A549 treated with AZD9567 at 1 μM for 4 hours (cell line): Measurements from ENCODE around the gene STRA6. TPM values are rescaled to one million over a fixed set of nuclear protein-coding genes. Genes with fewer than 3 reads are reported as not detected.

Experiments
- total RNA-seq: library from RNA; stranded (reverse); fragments of 200-300 nt; extraction: Qiagen RNA extraction; gene quantifications from 5 replicates; pipeline ENCODE4 v1.2.3, GENCODE V29; 2022; ENCODE audit not compliant: insufficient read depth

Gene STRA6, protein sequence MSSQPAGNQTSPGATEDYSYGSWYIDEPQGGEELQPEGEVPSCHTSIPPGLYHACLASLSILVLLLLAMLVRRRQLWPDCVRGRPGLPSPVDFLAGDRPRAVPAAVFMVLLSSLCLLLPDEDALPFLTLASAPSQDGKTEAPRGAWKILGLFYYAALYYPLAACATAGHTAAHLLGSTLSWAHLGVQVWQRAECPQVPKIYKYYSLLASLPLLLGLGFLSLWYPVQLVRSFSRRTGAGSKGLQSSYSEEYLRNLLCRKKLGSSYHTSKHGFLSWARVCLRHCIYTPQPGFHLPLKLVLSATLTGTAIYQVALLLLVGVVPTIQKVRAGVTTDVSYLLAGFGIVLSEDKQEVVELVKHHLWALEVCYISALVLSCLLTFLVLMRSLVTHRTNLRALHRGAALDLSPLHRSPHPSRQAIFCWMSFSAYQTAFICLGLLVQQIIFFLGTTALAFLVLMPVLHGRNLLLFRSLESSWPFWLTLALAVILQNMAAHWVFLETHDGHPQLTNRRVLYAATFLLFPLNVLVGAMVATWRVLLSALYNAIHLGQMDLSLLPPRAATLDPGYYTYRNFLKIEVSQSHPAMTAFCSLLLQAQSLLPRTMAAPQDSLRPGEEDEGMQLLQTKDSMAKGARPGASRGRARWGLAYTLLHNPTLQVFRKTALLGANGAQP
- total RNA-seq = 42.5 to 78.6 TPM (median 70.4 TPM) in 5 replicates

DNA sequence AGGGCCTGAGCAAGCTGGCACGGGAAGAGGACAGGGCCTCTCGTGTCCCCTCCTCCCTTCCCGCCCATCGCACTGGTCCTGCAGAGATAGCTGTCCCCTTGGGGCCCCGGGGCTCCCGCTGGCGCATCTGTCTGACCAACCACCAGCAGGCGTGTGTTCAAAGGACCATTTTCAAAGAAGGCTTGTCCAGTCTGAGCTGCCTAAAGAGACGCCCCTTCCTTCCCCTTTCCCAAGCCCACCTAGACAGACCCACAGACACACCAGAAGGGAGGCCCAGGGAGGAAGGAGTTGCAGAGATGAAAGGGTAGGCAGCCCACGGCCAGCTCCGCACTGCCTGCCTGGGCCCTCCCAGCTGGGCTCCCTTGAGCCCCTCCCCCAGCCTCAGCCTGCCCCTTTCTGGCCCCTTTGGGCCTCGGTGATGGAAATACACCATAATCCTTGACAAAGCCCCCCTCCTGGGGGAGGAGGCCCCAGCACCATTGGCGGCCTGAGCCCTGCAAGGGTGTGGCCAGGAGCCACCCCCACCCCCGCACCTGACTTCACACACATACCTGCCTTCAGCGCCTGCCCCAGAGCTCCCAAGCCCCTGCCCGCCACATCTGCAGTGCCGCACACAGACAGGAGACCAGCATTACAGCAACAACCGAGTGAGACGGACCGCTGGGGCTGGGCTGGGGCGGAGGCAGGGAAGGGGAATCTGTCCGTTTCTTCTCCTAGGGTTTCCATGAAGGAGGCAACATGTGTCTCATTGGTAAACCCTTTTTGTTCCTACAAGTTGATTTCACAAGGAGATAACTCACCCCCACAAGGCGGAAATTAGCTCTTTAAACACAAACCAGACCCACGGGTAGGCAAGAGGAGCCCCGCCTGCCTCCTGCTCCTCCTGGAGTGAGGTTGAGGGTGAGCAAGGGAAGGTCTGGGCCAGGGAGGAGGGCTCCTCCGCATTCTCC, at the start of gene STRA6:
Gene STRA6, minus strand, starts transcription at position 336 of the 950 bp plus-strand sequence. CDS start 520 bp downstream, outside the sequence.

GRCh38 chr15:74235962-74236361, 33.4 kb upstream of the STRA6 start, which contains the start of gene CCDC33:
TSS of gene CCDC33 (plus strand) at chr15:74236326. CDS start at chr15:74236720, 394 bp downstream.

GRCh38 chr15:74173380-74174218, 29.0 kb downstream of the STRA6 start, which contains the start of gene ISLR:
TSS of gene ISLR (plus strand) at chr15:74173710. CDS start at chr15:74174859, 1,149 bp downstream.

DNA sequence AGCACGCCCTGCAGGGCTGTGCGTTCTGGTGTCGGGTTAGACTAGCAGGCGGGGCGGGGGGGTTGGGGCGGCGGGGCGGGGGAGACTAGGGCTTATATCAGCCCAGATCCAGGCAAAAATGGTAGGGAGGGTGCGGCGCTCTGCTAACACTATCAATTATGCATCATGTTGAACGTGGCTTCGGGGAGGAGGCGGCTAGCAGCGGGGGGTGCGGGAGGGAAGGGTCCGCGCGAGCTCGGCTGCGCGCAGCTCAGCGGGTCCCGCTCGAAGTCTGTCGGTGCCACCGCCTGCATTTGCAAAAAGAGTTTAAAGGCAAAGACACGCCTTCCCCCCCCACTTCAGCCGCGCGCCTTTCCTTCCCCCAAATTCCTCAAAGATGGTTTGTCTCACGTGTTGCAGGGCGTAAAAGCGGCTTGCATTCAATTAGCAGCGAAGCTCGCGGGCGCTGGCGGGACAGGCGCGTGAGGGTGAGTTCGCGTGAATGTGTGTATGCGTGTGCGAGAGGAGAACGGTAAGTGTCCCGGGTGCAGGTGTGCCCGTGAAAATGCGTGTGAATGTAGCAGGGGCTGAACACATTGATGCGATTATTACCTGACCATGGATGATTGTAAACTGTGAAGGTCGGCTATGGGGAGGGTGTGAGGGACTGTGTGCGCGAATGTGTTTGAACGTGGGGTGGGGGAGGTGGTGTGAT, 72.3 kb downstream of the STRA6 start, which contains the start of gene ISLR2:
Gene ISLR2, plus strand, starts transcription at position 432 of the 694 bp plus-strand sequence. CDS start 2,169 bp downstream, outside the sequence.

Other genes starting within 250 kb of the STRA6 start
- 12.5 to 13.8 TPM (median 13.0 TPM) in 5 replicates for gene STOML1, start 210.5 kb downstream of the STRA6 start, total RNA-seq
- 8.1 to 15.1 TPM (median 14.3 TPM) in 5 replicates for gene PML, start 208.1 kb downstream of the STRA6 start, total RNA-seq
- gene GOLGA6A, start 120.2 kb downstream of the STRA6 start, total RNA-seq = 0.02 to 0.25 TPM (median 0.16 TPM) in 4 of 5 replicates, not detected in the other
- 0.11 to 0.31 TPM (median 0.15 TPM) in 4 of 5 replicates, not detected in the other for gene ISLR2, start 72.2 kb downstream of the STRA6 start, total RNA-seq
- gene ISLR, start 29.1 kb downstream of the STRA6 start, total RNA-seq = 0.21 to 0.43 TPM (median 0.35 TPM) in 4 of 5 replicates, not detected in the other
- gene CCDC33, start 33.5 kb upstream of the STRA6 start, total RNA-seq = 4.0 to 7.8 TPM (median 7.0 TPM) in 5 replicates
- not detected in 5 replicates for gene CYP11A1, start 164.9 kb upstream of the STRA6 start, total RNA-seq
- gene SEMA7A, start 231.2 kb upstream of the STRA6 start, total RNA-seq = 1.7 to 1.9 TPM (median 1.9 TPM) in 4 of 5 replicates, not detected in the other